Activated T-helper 2 cell treated with anti-CD3 and anti-CD28 coated beads, Interferon-gamma antibody, Interleukin-2, Interleukin-4, amounts not matched to agents 10 μg/mL and 5 μg/mL and 100 μg/mL, durations not matched to agents 14 hours and 24 hours and 36 hours (primary cell): ENCODE data around the gene SPRR4. TPM values are rescaled to one million over a fixed set of nuclear protein-coding genes. Genes with fewer than 3 reads are reported as not detected.
"Not testable (repeated sequence)": the region's sequence is repeated elsewhere in the genome, so short reads cannot be mapped to it uniquely, and the experiment has no call there.

Experiments
- DNase-seq: peaks from one replicate; pipeline ENCODE4 v3.0.0; 2021; ENCODE audit warnings: low spot score
- H3K27ac Mint-ChIP-seq: one replicate; pipeline ENCODE4 v1.8.0; 2021; ENCODE audit warnings: mixed read lengths
- H3K27me3 Mint-ChIP-seq: one replicate; pipeline ENCODE4 v1.8.0; 2021; ENCODE audit warnings: low read depth, mixed read lengths
- H3K36me3 Mint-ChIP-seq: one replicate; pipeline ENCODE4 v1.8.0; 2021; ENCODE audit warnings: low read depth, mixed read lengths
- H3K4me1 Mint-ChIP-seq: one replicate; pipeline ENCODE4 v1.8.0; 2021; ENCODE audit warnings: low read depth, mixed read lengths
- H3K4me3 Mint-ChIP-seq: one replicate; pipeline ENCODE4 v1.8.0; 2021; ENCODE audit warnings: low read depth, mild to moderate bottlenecking, moderate library complexity, mixed read lengths
- H3K9me3 Mint-ChIP-seq: one replicate; pipeline ENCODE4 v1.8.0; 2021; ENCODE audit warnings: mixed read lengths
- intact Hi-C: fragments of 100-400 bp; cut with micrococcal nuclease; formaldehyde crosslinking; loops from one replicate; pipeline ENCODE4 v1.15.1; 2023
- total RNA-seq: library from RNA; stranded (reverse); gene quantifications from 2 replicates; pipeline ENCODE4 v1.2.3, GENCODE V29; 2022

SPRR4 gene
- total RNA-seq, 1 donor from 2014 or later = not detected

- Mint-ChIP-seq H3K36me3 (no peaks in the 10 kb centered on the region), H3K4me1 (no peaks in the 10 kb centered on the region), H3K4me3 (no peak overlapping the region), H3K27me3 (no peaks in the 10 kb centered on the region), H3K9me3 (no peaks in the 10 kb centered on the region), H3K27ac (no peak overlapping the region)
- DNase-seq = no peak
- intact Hi-C loops = no loop called here
Observed at GRCh38 chr1:152999818-153000217, 29.4 kb downstream of the SPRR4 start.

DNA sequence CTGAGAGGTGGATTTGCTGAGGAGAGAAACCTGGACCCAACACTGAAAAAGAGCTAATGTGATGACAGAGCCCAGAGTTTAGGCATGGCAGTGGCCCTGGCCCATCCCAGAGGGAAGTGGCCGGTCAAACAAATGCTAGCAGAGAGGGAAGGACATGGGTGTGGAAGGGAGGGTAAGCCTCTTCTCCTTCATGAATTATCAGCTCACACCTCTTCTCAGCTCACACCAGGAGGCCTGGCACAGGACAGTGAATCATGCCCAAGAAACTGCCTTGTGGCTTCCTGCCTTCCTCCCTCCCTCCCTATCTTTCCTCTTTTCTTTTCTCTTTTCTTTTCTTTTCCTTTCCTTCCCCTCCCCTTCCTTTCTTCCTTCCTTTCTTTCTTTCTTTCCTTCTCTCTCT lies 29.8 kb downstream of the SPRR4 start:
- Mint-ChIP-seq H3K9me3 (no peaks in the 10 kb centered on the region), H3K4me3 (no peak overlapping the region), H3K27ac (no peak overlapping the region), H3K36me3 (no peaks in the 10 kb centered on the region), H3K4me1 (no peaks in the 10 kb centered on the region), H3K27me3 (no peaks in the 10 kb centered on the region)
- intact Hi-C loops = no loop called here
- no peak for DNase-seq

DNA sequence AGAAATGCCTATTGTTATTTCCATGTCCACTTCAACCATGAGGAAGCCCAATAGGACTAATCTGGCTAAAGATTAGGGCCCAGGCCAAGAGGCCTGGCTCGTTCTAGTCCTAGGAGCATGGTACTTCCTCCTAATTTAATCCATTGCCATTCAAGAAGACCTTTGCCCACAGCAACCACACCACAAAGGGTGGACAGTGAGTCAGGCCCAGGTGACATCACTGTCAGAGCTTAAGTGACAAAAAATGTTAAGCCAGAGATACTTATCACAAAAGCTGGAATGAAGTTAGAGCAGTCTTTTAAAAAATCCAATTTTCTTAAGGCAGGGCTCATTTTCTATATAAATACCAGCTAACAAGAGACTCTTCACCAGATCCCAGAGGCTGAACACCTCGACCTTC lies 30.9 kb downstream of the SPRR4 start, which contains the start of gene SPRR3:
TSS of gene SPRR3 (plus strand) at position 368 of the 400 bp plus-strand sequence. CDS start 1,272 bp downstream, outside the sequence.
- H3K27ac Mint-ChIP-seq = no peak within 1 kb of the TSS
- no peaks in the 10 kb centered on the region for H3K9me3 Mint-ChIP-seq
- no peak for DNase-seq
- H3K36me3 Mint-ChIP-seq = no peaks in the 10 kb centered on the region
- H3K4me3 Mint-ChIP-seq = no peak within 1 kb of the TSS
- intact Hi-C loops = no loop called here
- H3K4me1 Mint-ChIP-seq = no peaks in the 10 kb centered on the region
- H3K27me3 Mint-ChIP-seq = no peaks in the 10 kb centered on the region

- H3K36me3 Mint-ChIP-seq, H3K27me3 Mint-ChIP-seq, DNase-seq, intact Hi-C loops, H3K4me3 Mint-ChIP-seq, H3K9me3 Mint-ChIP-seq, H3K27ac Mint-ChIP-seq, H3K4me1 Mint-ChIP-seq: not testable (repeated sequence)
Observed at GRCh38 chr1:153011235-153011758, 40.8 kb downstream of the SPRR4 start.

GRCh38 chr1:153021829-153022228 lies 51.4 kb downstream of the SPRR4 start:
- H3K4me3 Mint-ChIP-seq, H3K4me1 Mint-ChIP-seq, H3K27ac Mint-ChIP-seq, H3K9me3 Mint-ChIP-seq, DNase-seq, H3K27me3 Mint-ChIP-seq, intact Hi-C loops, H3K36me3 Mint-ChIP-seq: not testable (repeated sequence)

Other genes starting within 250 kb of the SPRR4 start
- gene KPRP, start 212.6 kb upstream of the SPRR4 start, total RNA-seq = not detected in 2 replicates
- gene LCE1F, start 195.5 kb upstream of the SPRR4 start, total RNA-seq = not detected in 2 replicates
- gene LCE1E, start 184.4 kb upstream of the SPRR4 start, total RNA-seq = not detected in 2 replicates
- gene LCE1D, start 173.9 kb upstream of the SPRR4 start, total RNA-seq = not detected in 2 replicates
- gene LCE1C, start 164.0 kb upstream of the SPRR4 start, total RNA-seq = not detected in 2 replicates
- gene LCE1B, start 158.7 kb upstream of the SPRR4 start, total RNA-seq = not detected in 2 replicates
- not detected in 2 replicates for gene LCE1A, start 143.2 kb upstream of the SPRR4 start, total RNA-seq
- gene LCE6A, start 127.8 kb upstream of the SPRR4 start, total RNA-seq = not detected in 2 replicates
- gene LCE7A, start 110.7 kb upstream of the SPRR4 start, total RNA-seq = not detected in 2 replicates
- not detected in 2 replicates for gene SMCP, start 92.3 kb upstream of the SPRR4 start, total RNA-seq
- gene IVL, start 62.1 kb upstream of the SPRR4 start, total RNA-seq = not detected in 2 replicates
- gene SPRR5, start 23.4 kb upstream of the SPRR4 start, total RNA-seq = not detected in 2 replicates
- gene SPRR1A, start 13.4 kb downstream of the SPRR4 start, total RNA-seq = not detected in 2 replicates
- not detected in 2 replicates for gene SPRR3, start 31.1 kb downstream of the SPRR4 start, total RNA-seq
- not detected in 2 replicates for gene SPRR1B, start 60.6 kb downstream of the SPRR4 start, total RNA-seq
- gene SPRR2D, start 70.5 kb downstream of the SPRR4 start, total RNA-seq = not detected in 2 replicates
- gene SPRR2A, start 86.9 kb downstream of the SPRR4 start, total RNA-seq = not detected in 2 replicates
- not detected in 2 replicates for gene SPRR2B, start 101.0 kb downstream of the SPRR4 start, total RNA-seq
- not detected in 2 replicates for gene SPRR2E, start 123.9 kb downstream of the SPRR4 start, total RNA-seq
- gene SPRR2F, start 142.9 kb downstream of the SPRR4 start, total RNA-seq = not detected in 2 replicates
- not detected in 2 replicates for gene SPRR2G, start 180.2 kb downstream of the SPRR4 start, total RNA-seq
- gene LELP1, start 232.8 kb downstream of the SPRR4 start, total RNA-seq = not detected in 2 replicates
- gene PRR9, start 246.9 kb downstream of the SPRR4 start, total RNA-seq = not detected in 2 replicates